A673 (cell line): ENCODE results near the gene THUMPD1. TPM values are rescaled to one million over a fixed set of nuclear protein-coding genes. Genes with fewer than 3 reads are reported as not detected.

Source experiments
- BruUV-seq: library from RNA; stranded (reverse); fragments of 400-500 nt; replicated peaks from 2 replicates; lab custom pipeline; 2021; lab: Mats Ljungman, UMichigan
- CTCF ChIA-PET: fragments of 300-600 bp; sonication (Branson Sonifier 250); formaldehyde crosslinking; loops from one replicate; lab custom pipeline; 2022; ENCODE audit warnings: antibody characterized with exemption; lab: Charles Lee
- POLR2A ChIA-PET: fragments of 300-600 bp; sonication (Branson Sonifier 250); formaldehyde crosslinking; loops from one replicate; lab custom pipeline; 2022; ENCODE audit warnings: antibody characterized with exemption; ENCODE audit not compliant: low non-redundant PET; lab: Charles Lee
- DNase-seq: peaks from one replicate; pipeline ENCODE4 v3.0.0-alpha.2; 2015; ENCODE audit warnings: low spot score
- H3K27ac ChIP-seq: fragments of 200-600 bp; sonication (generic); 2 replicates; pipeline ENCODE4 v1.5.1; 2016; ENCODE audit warnings: mixed run types, low read depth, mild to moderate bottlenecking, mixed read lengths, antibody characterized with exemption, low read length; ENCODE audit not compliant: poor library complexity, severe bottlenecking
- H3K27me3 ChIP-seq: fragments of 200-600 bp; sonication (generic); replicated peaks from 2 replicates; pipeline ENCODE4 v1.6.1; 2017; ENCODE audit warnings: mixed run types, low read depth, mild to moderate bottlenecking, mixed read lengths, antibody characterized with exemption, low read length; ENCODE audit not compliant: insufficient read depth, poor library complexity
- H3K36me3 ChIP-seq: fragments of 200-600 bp; sonication (generic); 2 replicates; pipeline ENCODE4 v1.6.1; 2016; ENCODE audit warnings: mixed run types, mild to moderate bottlenecking, mixed read lengths, antibody characterized with exemption, low read length; ENCODE audit not compliant: insufficient read depth, poor library complexity, severe bottlenecking
- H3K4me1 ChIP-seq: fragments of 200-600 bp; sonication (generic); 2 replicates; pipeline ENCODE4 v1.6.1; 2017; ENCODE audit warnings: mixed run types, mild to moderate bottlenecking, mixed read lengths, antibody characterized with exemption, low read length; ENCODE audit not compliant: insufficient read depth, poor library complexity, severe bottlenecking
- H3K4me3 ChIP-seq: fragments of 200-600 bp; sonication (generic); 2 replicates; pipeline ENCODE4 v1.5.1; 2016; ENCODE audit warnings: low read depth, mixed run types, mild to moderate bottlenecking, mixed read lengths, low read length; ENCODE audit not compliant: poor library complexity, severe bottlenecking
- H3K9me3 ChIP-seq: fragments of 200-600 bp; sonication (generic); 2 replicates; pipeline ENCODE4 v1.6.1; 2016; ENCODE audit warnings: mixed run types, low read depth, mild to moderate bottlenecking, mixed read lengths, antibody characterized with exemption, low read length; ENCODE audit not compliant: poor library complexity, severe bottlenecking
- EZH2 ChIP-seq: fragments of 200-600 bp; sonication (generic); IDR thresholded peaks from 2 replicates; pipeline ENCODE4 v1.6.1; 2017; ENCODE audit warnings: borderline replicate concordance, low read depth, mild to moderate bottlenecking, mixed read lengths, antibody characterized with exemption, low read length; ENCODE audit not compliant: poor library complexity, severe bottlenecking
- intact Hi-C: fragments of 100-400 bp; cut with micrococcal nuclease; formaldehyde crosslinking; loops from one replicate; pipeline ENCODE4 v1.10.0; 2022; ENCODE audit not compliant: unreplicated experiment
- total RNA-seq: library from RNA; stranded (reverse); gene quantifications from 2 replicates; pipeline ENCODE4 v1.2.3, GENCODE V29; 2021
- TF ChIP-seq, protein P1 (sequence below): fragments of 300-800, 200-600 bp; sonication (generic); conservative IDR thresholded peaks from 2 replicates; pipeline ENCODE4 v1.5.1; 2017; ENCODE audit warnings: low read depth, mild to moderate bottlenecking, antibody characterized with exemption, low read length, moderate library complexity, mixed read lengths

THUMPD1 gene
- total RNA-seq, 1 experiment from 2014 or later = 29.9 TPM

DNA sequence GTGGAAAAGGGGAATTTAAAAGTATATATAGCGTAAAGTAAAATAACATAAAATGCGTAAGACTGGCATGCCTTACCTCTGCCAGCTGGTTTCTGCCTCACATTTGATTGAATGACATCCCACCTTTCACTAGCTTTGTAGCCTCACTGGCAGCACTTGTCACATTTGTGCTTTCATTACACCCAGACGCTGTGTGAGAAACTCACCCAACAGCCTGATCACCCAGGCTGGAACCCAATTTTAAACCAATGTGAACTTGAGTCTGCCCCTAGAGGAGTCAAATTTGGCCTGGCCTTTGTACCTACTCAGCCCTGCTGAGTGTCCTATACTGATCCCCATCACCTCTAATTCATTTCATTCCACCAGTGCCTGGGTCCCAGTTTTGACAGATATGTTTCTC lies 4.8 kb upstream of the THUMPD1 start:
- DNase-seq = no peak
- BruUV-seq = no TSS peak
- no peak overlapping the region for H3K4me3 ChIP-seq
- intact Hi-C loops = no loop called here
- no peaks in the 10 kb centered on the region for H3K36me3 ChIP-seq
- H3K9me3 ChIP-seq = peaks cover 11% of the 10 kb centered on the region
- no peaks in the 10 kb centered on the region for H3K4me1 ChIP-seq
- ChIA-PET CTCF (no interaction called here), POLR2A (no interaction called here)
- TF ChIP-seq, protein P1, sequence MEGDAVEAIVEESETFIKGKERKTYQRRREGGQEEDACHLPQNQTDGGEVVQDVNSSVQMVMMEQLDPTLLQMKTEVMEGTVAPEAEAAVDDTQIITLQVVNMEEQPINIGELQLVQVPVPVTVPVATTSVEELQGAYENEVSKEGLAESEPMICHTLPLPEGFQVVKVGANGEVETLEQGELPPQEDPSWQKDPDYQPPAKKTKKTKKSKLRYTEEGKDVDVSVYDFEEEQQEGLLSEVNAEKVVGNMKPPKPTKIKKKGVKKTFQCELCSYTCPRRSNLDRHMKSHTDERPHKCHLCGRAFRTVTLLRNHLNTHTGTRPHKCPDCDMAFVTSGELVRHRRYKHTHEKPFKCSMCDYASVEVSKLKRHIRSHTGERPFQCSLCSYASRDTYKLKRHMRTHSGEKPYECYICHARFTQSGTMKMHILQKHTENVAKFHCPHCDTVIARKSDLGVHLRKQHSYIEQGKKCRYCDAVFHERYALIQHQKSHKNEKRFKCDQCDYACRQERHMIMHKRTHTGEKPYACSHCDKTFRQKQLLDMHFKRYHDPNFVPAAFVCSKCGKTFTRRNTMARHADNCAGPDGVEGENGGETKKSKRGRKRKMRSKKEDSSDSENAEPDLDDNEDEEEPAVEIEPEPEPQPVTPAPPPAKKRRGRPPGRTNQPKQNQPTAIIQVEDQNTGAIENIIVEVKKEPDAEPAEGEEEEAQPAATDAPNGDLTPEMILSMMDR = no peak
- TF ChIP-seq EZH2 = no peak
- H3K27ac ChIP-seq = no peak overlapping the region
- peaks cover 3% of the 10 kb centered on the region for H3K27me3 ChIP-seq

DNA sequence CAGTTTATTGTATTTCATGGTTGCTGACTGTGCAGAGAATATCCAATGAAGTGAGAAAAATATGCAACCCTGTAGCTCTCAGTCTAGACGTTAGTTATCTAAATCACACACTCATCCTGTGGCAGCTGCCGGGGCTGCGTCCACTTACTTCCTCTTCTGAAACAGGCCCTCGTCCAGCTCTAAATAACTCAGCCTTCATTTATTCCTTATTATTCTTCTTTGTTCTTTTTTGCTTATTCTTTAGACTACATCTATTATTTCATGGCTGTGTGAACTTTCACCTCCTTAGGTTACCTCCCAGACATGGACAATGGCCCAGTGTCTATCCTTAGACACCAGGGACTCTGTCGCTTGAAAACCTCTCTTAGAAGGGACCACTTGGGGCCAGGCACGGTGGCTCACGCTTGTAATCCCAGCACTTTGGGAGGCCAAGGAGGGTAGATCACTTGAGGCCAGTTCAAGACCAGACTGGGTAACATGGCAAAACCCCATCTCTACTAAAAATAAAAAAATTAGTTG lies 3.4 kb upstream of the THUMPD1 start:
- intact Hi-C loops = no loop called here
- ChIA-PET CTCF (no interaction called here), POLR2A (no interaction called here)
- Histone ChIP-seq H3K27ac (no peak overlapping the region), H3K27me3 (no peaks in the 10 kb centered on the region), H3K9me3 (peaks cover 11% of the 10 kb centered on the region), H3K36me3 (no peaks in the 10 kb centered on the region), H3K4me3 (no peak overlapping the region), H3K4me1 (peaks cover 9% of the 10 kb centered on the region)
- no peak for DNase-seq
- TF ChIP-seq, protein P1 = no peak
- TF ChIP-seq EZH2 = no peak
- BruUV-seq = no TSS peak

DNA sequence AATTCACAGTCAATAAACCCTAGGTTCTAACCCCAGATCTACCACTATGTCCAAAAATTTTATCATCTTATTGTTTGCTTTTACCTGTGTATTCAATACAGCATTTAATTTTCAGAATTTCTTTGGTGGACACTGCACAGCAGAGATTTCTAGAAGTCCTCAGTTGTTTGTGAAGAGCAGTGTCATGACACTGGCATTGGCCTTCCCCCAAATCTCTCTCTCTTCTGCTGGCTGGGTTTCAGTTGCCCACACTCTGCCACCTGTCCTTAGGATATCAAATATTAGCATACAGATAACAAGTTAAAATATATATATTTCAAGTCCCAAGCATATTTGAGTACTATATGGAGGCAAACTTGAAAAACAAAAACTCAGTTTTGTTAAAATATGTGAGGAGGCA lies 2.0 kb upstream of the THUMPD1 start:
- DNase-seq = no peak
- BruUV-seq = no TSS peak
- Histone ChIP-seq H3K27me3 (no peaks in the 10 kb centered on the region), H3K4me1 (peaks cover 10% of the 10 kb centered on the region), H3K4me3 (no peak overlapping the region), H3K27ac (no peak overlapping the region), H3K36me3 (peaks cover 3% of the 10 kb centered on the region), H3K9me3 (peaks cover 11% of the 10 kb centered on the region)
- CTCF ChIA-PET = no interaction called here
- no peak for TF ChIP-seq EZH2
- TF ChIP-seq, protein P1 = no peak
- POLR2A ChIA-PET = no interaction called here
- intact Hi-C loops = no loop called here
